ENCODE measurements around the gene PIGH. TPM values are rescaled to one million over a fixed set of nuclear protein-coding genes. Genes with fewer than 3 reads are reported as not detected.

The PIGH gene
- polyA plus RNA-seq, 1 of the 3 experiments (the other 2 are of a cell fraction): 23.6 TPM

GRCh38 chr14:67618617-67619063 lies 18.6 kb upstream of the PIGH start (continued):
- TF ChIP-seq RFX5 (IDR thresholded peaks at IDR 0.05; ENCODE audit: low read length): no peak
- TF ChIP-seq RXRA (IDR thresholded peaks at IDR 0.05; ENCODE audit: borderline replicate concordance, low read depth): no peak

GRCh38 chr14:67610491-67610890 lies 10.4 kb upstream of the PIGH start:
- Histone ChIP-seq H3K27me3 (ENCODE audit: insufficient read depth) (no peaks in the 10 kb centered on the region; the same call in 1 of the 2 replicates), H3K9me3 (no peaks in the 10 kb centered on the region), H3K4me2 (no peak overlapping the region), H2AFZ (ENCODE audit: low read depth) (no peak overlapping the region), H4K20me1 (ENCODE audit: insufficient read depth) (no peaks in the 10 kb centered on the region), H3K9me2 (no peaks in the 10 kb centered on the region), H3K4me1 (ENCODE audit: control insufficient read depth in 1 of 2, insufficient read depth in 2 of 2, low read depth in 1 of 2, low read length in 1 of 2) (no peaks in the 10 kb centered on the region), H3F3A (replicated peaks; ENCODE audit: insufficient read depth) (no peaks in the 10 kb centered on the region), H3K36me3 (replicated peaks in 1 of 2; ENCODE audit: control insufficient read depth in 1 of 2, insufficient read depth in 2 of 2, low read length in 1 of 2) (no peaks in the 10 kb centered on the region), H3K27ac (ENCODE audit: low read depth in 2 of 2, low read length in 1 of 2) (no peak overlapping the region), H3K9ac (no peak overlapping the region), H3K79me2 (ENCODE audit: insufficient read depth) (no peaks in the 10 kb centered on the region), H3K4me3 (ENCODE audit: low read depth in 2 of 2, low read length in 1 of 2) (no peak overlapping the region)
- CTCF ChIA-PET: interaction anchor here (0.9 to 3.2 kb wide), 2 partner anchors 9 to 94 kb away, joined by 3 to 20 read pairs; no protein-coding TSS in a partner anchor
- whole genome bisulfite sequencing (ENCODE audit: low lambda C conversion rate): 93% methylated on average over 1 of the region's 1 CpG
- TF ChIP-seq EZH2phosphoT487 (IDR thresholded peaks at IDR 0.05; ENCODE audit: borderline replicate concordance, low read depth): no peak
- no peak for TF ChIP-seq TAF1 (IDR thresholded peaks at IDR 0.05; ENCODE audit: borderline replicate concordance, low read depth, low read length)
- no peak for TF ChIP-seq RAD21 (IDR thresholded peaks at IDR 0.05; ENCODE audit: low read length)
- no peak for TF ChIP-seq GABPA (IDR thresholded peaks at IDR 0.05; ENCODE audit: low read depth)
- TF ChIP-seq GATA2 (CRISPR knock-in tag; IDR thresholded peaks at IDR 0.05): no peak
- no peak for TF ChIP-seq JUND (IDR thresholded peaks at IDR 0.05)
- TF ChIP-seq FOXM1 (IDR thresholded peaks at IDR 0.05; ENCODE audit: low read depth): no peak
- TF ChIP-seq ELF1 (IDR thresholded peaks at IDR 0.05): no peak
- TF ChIP-seq, protein P1, sequence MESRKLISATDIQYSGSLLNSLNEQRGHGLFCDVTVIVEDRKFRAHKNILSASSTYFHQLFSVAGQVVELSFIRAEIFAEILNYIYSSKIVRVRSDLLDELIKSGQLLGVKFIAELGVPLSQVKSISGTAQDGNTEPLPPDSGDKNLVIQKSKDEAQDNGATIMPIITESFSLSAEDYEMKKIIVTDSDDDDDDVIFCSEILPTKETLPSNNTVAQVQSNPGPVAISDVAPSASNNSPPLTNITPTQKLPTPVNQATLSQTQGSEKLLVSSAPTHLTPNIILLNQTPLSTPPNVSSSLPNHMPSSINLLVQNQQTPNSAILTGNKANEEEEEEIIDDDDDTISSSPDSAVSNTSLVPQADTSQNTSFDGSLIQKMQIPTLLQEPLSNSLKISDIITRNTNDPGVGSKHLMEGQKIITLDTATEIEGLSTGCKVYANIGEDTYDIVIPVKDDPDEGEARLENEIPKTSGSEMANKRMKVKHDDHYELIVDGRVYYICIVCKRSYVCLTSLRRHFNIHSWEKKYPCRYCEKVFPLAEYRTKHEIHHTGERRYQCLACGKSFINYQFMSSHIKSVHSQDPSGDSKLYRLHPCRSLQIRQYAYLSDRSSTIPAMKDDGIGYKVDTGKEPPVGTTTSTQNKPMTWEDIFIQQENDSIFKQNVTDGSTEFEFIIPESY (IDR thresholded peaks at IDR 0.05; ENCODE audit: borderline replicate concordance, low read depth): no peak
- TF ChIP-seq EP300 (IDR thresholded peaks at IDR 0.05; ENCODE audit: borderline replicate concordance in 1 of 2, low read depth in 1 of 2, low read length in 1 of 2): no peak
- TF ChIP-seq RCOR1 (IDR thresholded peaks at IDR 0.05; ENCODE audit: low read length): no peak
- DNase-seq: no peak
- POLR2A ChIA-PET: no interaction called here

GRCh38 chr14:67609642-67610310 lies 9.7 kb upstream of the PIGH start:
- Histone ChIP-seq H3K9me2 (no peaks in the 10 kb centered on the region), H3F3A (replicated peaks; ENCODE audit: insufficient read depth) (no peaks in the 10 kb centered on the region), H3K4me3 (ENCODE audit: low read depth in 2 of 2, low read length in 1 of 2) (no peak overlapping the region), H2AFZ (ENCODE audit: low read depth) (no peak overlapping the region), H3K27ac (ENCODE audit: low read depth in 2 of 2, low read length in 1 of 2) (no peak overlapping the region), H3K79me2 (ENCODE audit: insufficient read depth) (no peaks in the 10 kb centered on the region), H3K4me1 (ENCODE audit: control insufficient read depth in 1 of 2, insufficient read depth in 2 of 2, low read depth in 1 of 2, low read length in 1 of 2) (no peaks in the 10 kb centered on the region), H4K20me1 (ENCODE audit: insufficient read depth) (no peaks in the 10 kb centered on the region), H3K9ac (no peak overlapping the region), H3K4me2 (no peak overlapping the region), H3K36me3 (replicated peaks in 1 of 2; ENCODE audit: control insufficient read depth in 1 of 2, insufficient read depth in 2 of 2, low read length in 1 of 2) (no peaks in the 10 kb centered on the region), H3K9me3 (no peaks in the 10 kb centered on the region), H3K27me3 (ENCODE audit: insufficient read depth) (no peaks in the 10 kb centered on the region; the same call in 1 of the 2 replicates)
- WGBS (ENCODE audit: low lambda C conversion rate): 47% methylated on average over 10 of the region's 10 CpGs
- ChIA-PET CTCF (interaction anchor here (2.2 kb wide), 1 partner anchor 9 kb away, joined by 9 read pairs; no protein-coding TSS in a partner anchor), POLR2A (no interaction called here)
- no peak for DNase-seq
- TF ChIP-seq MEF2A (IDR thresholded peaks at IDR 0.05; ENCODE audit: borderline replicate concordance, low read depth) (no peak), FOXJ3 (CRISPR knock-in tag; IDR thresholded peaks at IDR 0.05) (no peak), SMC3 (IDR thresholded peaks at IDR 0.05; ENCODE audit: low read depth, low read length) (no peak), RXRA (IDR thresholded peaks at IDR 0.05; ENCODE audit: borderline replicate concordance, low read depth) (no peak), MAX (IDR thresholded peaks at IDR 0.05; ENCODE audit: low read depth) (no peak), NFIC (IDR thresholded peaks at IDR 0.05; ENCODE audit: borderline replicate concordance) (no peak), TCF12 (IDR thresholded peaks at IDR 0.05) (no peak), EP300 (IDR thresholded peaks at IDR 0.05; ENCODE audit: borderline replicate concordance in 1 of 2, low read depth in 1 of 2, low read length in 1 of 2) (no peak), FOSL2 (IDR thresholded peaks at IDR 0.05; ENCODE audit: borderline replicate concordance, low read depth) (no peak), RCOR1 (IDR thresholded peaks at IDR 0.05; ENCODE audit: low read length) (no peak), YY1 (IDR thresholded peaks at IDR 0.05; ENCODE audit: low read depth) (no peak), GABPA (IDR thresholded peaks at IDR 0.05; ENCODE audit: low read depth) (no peak), RFX5 (IDR thresholded peaks at IDR 0.05; ENCODE audit: low read length) (no peak)
- TF ChIP-seq, protein P1 (IDR thresholded peaks at IDR 0.05; ENCODE audit: borderline replicate concordance, low read depth): no peak
- TF ChIP-seq, protein P2, sequence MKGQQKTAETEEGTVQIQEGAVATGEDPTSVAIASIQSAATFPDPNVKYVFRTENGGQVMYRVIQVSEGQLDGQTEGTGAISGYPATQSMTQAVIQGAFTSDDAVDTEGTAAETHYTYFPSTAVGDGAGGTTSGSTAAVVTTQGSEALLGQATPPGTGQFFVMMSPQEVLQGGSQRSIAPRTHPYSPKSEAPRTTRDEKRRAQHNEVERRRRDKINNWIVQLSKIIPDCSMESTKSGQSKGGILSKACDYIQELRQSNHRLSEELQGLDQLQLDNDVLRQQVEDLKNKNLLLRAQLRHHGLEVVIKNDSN (IDR thresholded peaks at IDR 0.05; ENCODE audit: borderline replicate concordance, low read depth): no peak
